HFF-Myc (cell line): ENCODE measurements around the gene CATSPER4.

Source experiments
- DNase-seq: peaks from one replicate; pipeline ENCODE4 v3.0.0-alpha.2; 2011; ENCODE audit warnings: low read depth; ENCODE audit errors: extremely low read depth
- H3K4me3 ChIP-seq: replicated peaks from 2 replicates; pipeline ENCODE4 v1.5.1; 2011; ENCODE audit warnings: low read depth, mild to moderate bottlenecking, control low read depth, low read length
- CTCF ChIP-seq: IDR thresholded peaks from 2 replicates; pipeline ENCODE4 v1.5.1; 2012; ENCODE audit warnings: mild to moderate bottlenecking, low read depth, low read length, control low read depth; ENCODE audit errors: missing control alignments

Gene CATSPER4

GRCh38 chr1:26160527-26161414 is 29.6 kb upstream of the CATSPER4 start:
- H3K4me3 ChIP-seq = peak overlapping the region; percentile 37
- no peak for DNase-seq
- no peak for TF ChIP-seq CTCF

DNA sequence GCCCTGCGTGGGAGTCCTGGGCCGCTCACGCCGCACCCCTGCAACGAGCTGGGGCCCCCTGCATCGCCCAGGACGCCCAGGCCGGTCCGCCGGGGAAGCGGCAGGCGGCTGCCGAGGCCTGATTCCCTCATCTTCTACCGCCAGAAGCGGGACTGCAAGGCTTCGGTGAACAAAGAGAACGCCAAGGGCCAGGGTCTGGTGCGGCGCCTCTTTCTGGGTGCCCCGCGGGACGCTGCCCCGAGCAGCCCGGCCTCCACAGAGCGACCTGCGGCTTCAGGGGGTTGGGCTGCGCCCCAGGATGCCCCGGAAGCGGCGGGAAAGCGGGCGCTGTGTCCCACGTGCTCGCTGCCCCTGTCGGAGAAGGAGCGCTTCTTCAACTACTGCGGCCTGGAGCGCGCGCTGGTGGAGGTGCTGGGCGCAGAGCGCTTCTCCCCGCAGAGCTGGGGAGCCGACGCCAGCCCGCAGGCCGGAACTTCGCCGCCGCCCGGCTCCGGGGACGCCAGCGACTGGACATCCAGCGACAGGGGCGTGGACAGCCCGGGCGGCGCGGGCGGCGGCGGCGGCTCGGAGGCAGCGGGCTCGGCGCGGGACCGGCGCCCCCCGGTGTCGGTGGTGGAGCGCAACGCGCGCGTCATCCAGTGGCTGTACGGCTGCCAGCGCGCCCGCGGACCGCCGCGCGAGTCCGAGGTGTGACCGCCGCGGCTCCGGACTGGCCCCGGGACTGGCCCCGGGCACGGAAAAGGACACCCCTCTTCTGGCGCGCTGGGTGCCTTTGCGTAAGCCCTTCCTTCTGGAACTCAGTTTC is 28.8 kb upstream of the CATSPER4 start:
- TF ChIP-seq CTCF = no peak
- no peak for DNase-seq

GRCh38 chr1:26162220-26162709 is 28.1 kb upstream of the CATSPER4 start:
- TF ChIP-seq CTCF = no peak
- peak overlapping the region; percentile 37 for H3K4me3 ChIP-seq
- no peak for DNase-seq

More for the DNA sequence above, 28.8 kb upstream of the CATSPER4 start:
- peak overlapping the region; percentile 37 for H3K4me3 ChIP-seq

GRCh38 chr1:26163684-26164035 is 26.7 kb upstream of the CATSPER4 start:
- peak overlapping the region; percentile 25 for H3K4me3 ChIP-seq
- no peak for DNase-seq
- TF ChIP-seq CTCF = no peak

DNA sequence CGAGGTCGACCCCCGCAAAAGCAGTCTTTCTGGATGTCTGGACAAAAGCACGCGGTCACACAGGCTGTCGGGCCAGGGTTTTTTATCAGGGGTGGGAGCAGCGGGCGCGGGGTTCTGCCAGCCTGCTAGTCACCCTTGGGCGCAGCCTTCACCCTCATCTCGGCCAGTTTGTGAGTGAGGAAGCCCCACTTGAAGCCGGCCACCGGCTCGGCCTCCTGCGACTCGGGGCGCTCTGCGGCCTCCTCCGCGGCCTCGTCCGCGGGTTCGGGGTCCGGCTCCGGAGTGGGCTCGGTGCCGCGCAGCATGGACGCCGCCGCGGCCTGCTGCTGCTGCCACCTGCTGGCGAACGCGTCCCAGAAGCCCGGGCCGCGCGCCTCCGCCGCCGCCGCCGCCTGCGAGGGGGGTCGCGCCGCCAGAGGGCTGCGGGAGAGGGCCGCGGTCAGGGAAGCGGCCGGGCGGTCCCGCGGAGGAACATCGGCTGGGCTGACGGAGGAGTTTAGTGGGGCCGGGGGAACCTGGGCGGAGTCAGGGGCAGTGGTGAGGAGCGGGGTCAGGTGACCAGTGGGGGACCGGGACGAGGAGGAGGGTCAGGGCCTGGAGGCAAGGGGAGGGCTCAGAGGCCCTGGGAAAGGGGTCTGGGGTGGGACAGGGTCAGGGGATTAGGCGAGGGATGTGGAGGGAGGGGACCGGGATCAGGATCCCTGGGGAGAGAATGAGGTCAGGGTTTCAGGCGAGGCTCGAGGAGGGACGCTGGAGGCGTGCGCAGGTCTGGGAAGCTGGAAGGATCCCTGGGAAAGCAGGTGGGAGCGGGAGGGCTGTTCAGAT is 26.2 kb upstream of the CATSPER4 start:
- H3K4me3 ChIP-seq = peak overlapping the region; percentile 25
- no peak for DNase-seq
- peak; percentile 26 for TF ChIP-seq CTCF

- no peak overlapping the region for H3K4me3 ChIP-seq
- no peak for DNase-seq
- no peak for TF ChIP-seq CTCF
Measured at GRCh38 chr1:26164861-26165842, 25.2 kb upstream of the CATSPER4 start.
